GM12872 (cell line): Measurements from ENCODE around the gene ADCY2.

Source experiments
- CTCF ChIP-seq: IDR thresholded peaks from 3 replicates; pipeline ENCODE4 v1.5.1; 2011; ENCODE audit warnings: low read depth, mild to moderate bottlenecking, low read length, moderate library complexity; ENCODE audit not compliant: insufficient read depth

ADCY2 gene

GRCh38 chr5:7453947-7454346 lies 58.0 kb downstream of the ADCY2 start:
- TF ChIP-seq CTCF: no peak

- TF ChIP-seq CTCF: no peak
Measured at GRCh38 chr5:7456206-7456605, 60.3 kb downstream of the ADCY2 start.

GRCh38 chr5:7461371-7461770 lies 65.4 kb downstream of the ADCY2 start:
- no peak for TF ChIP-seq CTCF

- TF ChIP-seq CTCF: no peak
Measured at GRCh38 chr5:7462758-7463157, 66.8 kb downstream of the ADCY2 start.

GRCh38 chr5:7464182-7464581 lies 68.2 kb downstream of the ADCY2 start:
- no peak for TF ChIP-seq CTCF

GRCh38 chr5:7467179-7467578 lies 71.2 kb downstream of the ADCY2 start:
- TF ChIP-seq CTCF: no peak

- no peak for TF ChIP-seq CTCF
Measured at GRCh38 chr5:7468742-7469141, 72.8 kb downstream of the ADCY2 start.

GRCh38 chr5:7471710-7472109 lies 75.8 kb downstream of the ADCY2 start:
- no peak for TF ChIP-seq CTCF
